Measurements from ENCODE around the gene ARMC2. TPM values are rescaled to one million over a fixed set of nuclear protein-coding genes. Genes with fewer than 3 reads are reported as not detected.

ARMC2 gene
- total and polyA plus RNA-seq, 2 of the 8 experiments (the other 6 are each of a cell fraction or from before 2014, with no cell fraction given) = 1.6 to 4.4 TPM

GRCh38 chr6:108982154-108983113, 134.2 kb downstream of the ARMC2 start (continued):
- TF ChIP-seq CHD7 (IDR thresholded peaks at IDR 0.05; ENCODE audit: insufficient replicate concordance, low read length) (no peak), SAP30 (IDR thresholded peaks at IDR 0.05; ENCODE audit: insufficient read depth, insufficient replicate concordance, low read length) (no peak), CBX8 (IDR thresholded peaks at IDR 0.05; ENCODE audit: borderline replicate concordance, low read depth, low read length) (no peak)

All from H1 (cell line).